NCI-H510A treated with DMSO at 0.1 percent for 48 hours (cell line): ENCODE results near the gene DNAI2.
A peak's percentile ranks its signal among the peaks of the same experiment; 100 is the strongest.

Experiments used
- DNase-seq: peaks from one replicate; lab custom pipeline; 2025; lab: John Stamatoyannopoulos, UW

Gene DNAI2

GRCh38 chr17:74339537-74340195, 65.6 kb downstream of the DNAI2 start:
- DNase-seq: peak; percentile 69

- peak; percentile 13 for DNase-seq
These were observed 66.5 kb downstream of the DNAI2 start for GRCh38 chr17:74340470-74341023.

- no peak for DNase-seq
These were observed 68.2 kb downstream of the DNAI2 start for GRCh38 chr17:74342224-74342623.

GRCh38 chr17:74343121-74343520, 69.1 kb downstream of the DNAI2 start:
- DNase-seq: no peak

- DNase-seq: no peak
These were observed 69.7 kb downstream of the DNAI2 start for GRCh38 chr17:74343526-74344284.

GRCh38 chr17:74344658-74345057, 70.6 kb downstream of the DNAI2 start:
- DNase-seq: no peak

- no peak for DNase-seq
These were observed 71.6 kb downstream of the DNAI2 start for GRCh38 chr17:74345433-74346241.

GRCh38 chr17:74347646-74348045, 73.6 kb downstream of the DNAI2 start:
- DNase-seq: no peak

GRCh38 chr17:74349120-74349519, 75.1 kb downstream of the DNAI2 start:
- DNase-seq: no peak

- DNase-seq: no peak
These were observed 76.5 kb downstream of the DNAI2 start for GRCh38 chr17:74350486-74350885.

GRCh38 chr17:74351552-74352210, 77.6 kb downstream of the DNAI2 start:
- no peak for DNase-seq

- no peak for DNase-seq
These were observed 79.5 kb downstream of the DNAI2 start for GRCh38 chr17:74353446-74354060.

- DNase-seq: no peak
These were observed 80.1 kb downstream of the DNAI2 start for GRCh38 chr17:74354123-74354522.

- DNase-seq: no peak
These were observed 80.5 kb downstream of the DNAI2 start for GRCh38 chr17:74354561-74354960.

GRCh38 chr17:74355065-74355464, 81.0 kb downstream of the DNAI2 start:
- no peak for DNase-seq

- no peak for DNase-seq
These were observed 82.8 kb downstream of the DNAI2 start for GRCh38 chr17:74356646-74357465.

- DNase-seq: no peak
These were observed 83.4 kb downstream of the DNAI2 start for GRCh38 chr17:74357466-74357809.

- DNase-seq: no peak
These were observed 84.7 kb downstream of the DNAI2 start for GRCh38 chr17:74358697-74359096.

- DNase-seq: no peak
These were observed 85.9 kb downstream of the DNAI2 start for GRCh38 chr17:74359916-74360315.

GRCh38 chr17:74360899-74361229, 86.8 kb downstream of the DNAI2 start:
- no peak for DNase-seq
